Ishikawa (cell line): ENCODE measurements around the gene S100A13.

Experiments used
- CEBPB ChIP-seq: IDR thresholded peaks from 2 replicates; pipeline ENCODE4 v1.6.1; 2012
- CREB1 ChIP-seq: IDR thresholded peaks from 2 replicates; pipeline ENCODE4 v1.6.1; 2012; ENCODE audit warnings: low read depth
- EGR1 ChIP-seq: IDR thresholded peaks from 2 replicates; pipeline ENCODE4 v1.6.1; 2012
- EP300 ChIP-seq: IDR thresholded peaks from 2 replicates; pipeline ENCODE4 v1.6.1; 2012; ENCODE audit warnings: borderline replicate concordance
- FOXM1 ChIP-seq: IDR thresholded peaks from 2 replicates; pipeline ENCODE4 v1.6.1; 2012; ENCODE audit warnings: low read depth, borderline replicate concordance
- MAX ChIP-seq: IDR thresholded peaks from 2 replicates; pipeline ENCODE4 v1.6.1; 2012
- NFIC ChIP-seq: IDR thresholded peaks from 2 replicates; pipeline ENCODE4 v1.6.1; 2012
- RAD21 ChIP-seq: IDR thresholded peaks from 2 replicates; pipeline ENCODE4 v1.6.1; 2012; ENCODE audit warnings: low read depth
- REST ChIP-seq: IDR thresholded peaks from 2 replicates; pipeline ENCODE4 v1.6.1; 2012; ENCODE audit warnings: low read depth, mild to moderate bottlenecking
- TAF1 ChIP-seq: IDR thresholded peaks from 2 replicates; pipeline ENCODE4 v1.6.1; 2012; ENCODE audit warnings: low read depth, mild to moderate bottlenecking
- TCF12 ChIP-seq: IDR thresholded peaks from 2 replicates; pipeline ENCODE4 v1.6.1; 2012; ENCODE audit warnings: low read depth
- TEAD4 ChIP-seq: IDR thresholded peaks from 2 replicates; pipeline ENCODE4 v1.6.1; 2012
- USF1 ChIP-seq: IDR thresholded peaks from 2 replicates; pipeline ENCODE4 v1.6.1; 2012
- YY1 ChIP-seq: IDR thresholded peaks from 2 replicates; pipeline ENCODE4 v1.6.1; 2012; ENCODE audit warnings: low read depth
- ZBTB7A ChIP-seq: IDR thresholded peaks from 2 replicates; pipeline ENCODE4 v1.6.1; 2012; ENCODE audit warnings: low read depth

S100A13 gene

GRCh38 chr1:153616144-153616916 lies 11.0 kb downstream of the S100A13 start, which contains the start of gene S100A14:
S100A14 (minus strand) TSS chr1:153616325; CDS start chr1:153615858, 467 bp downstream.
- TF ChIP-seq TAF1 (peak; percentile 30; the same call in 1 of the 2 replicates), REST (no peak), EGR1 (no peak), CREB1 (no peak), YY1 (no peak), RAD21 (peak; percentile 4; the same call in 1 of the 2 replicates), FOXM1 (no peak), CEBPB (peak; percentile 84), EP300 (no peak), TEAD4 (no peak), USF1 (no peak), MAX (peak; percentile 78), TCF12 (no peak), NFIC (peak; percentile 80), ZBTB7A (0 out of 2 replicates have a peak, but pooled peaks have one; percentile 45)

GRCh38 chr1:153615406-153615805 lies 11.9 kb downstream of the S100A13 start:
- no peak for TF ChIP-seq CREB1
- TF ChIP-seq YY1: no peak
- TF ChIP-seq TAF1: no peak
- no peak for TF ChIP-seq EGR1
- TF ChIP-seq TCF12: no peak
- no peak for TF ChIP-seq NFIC
- no peak for TF ChIP-seq RAD21
- no peak for TF ChIP-seq FOXM1
- TF ChIP-seq ZBTB7A: no peak
- no peak for TF ChIP-seq CEBPB
- TF ChIP-seq REST: no peak
- TF ChIP-seq MAX: no peak
- no peak for TF ChIP-seq TEAD4

- TF ChIP-seq CREB1 (no peak), USF1 (no peak)
These were observed 12.4 kb downstream of the S100A13 start for GRCh38 chr1:153614906-153615305.

- TF ChIP-seq FOXM1: no peak
- no peak for TF ChIP-seq TAF1
- no peak for TF ChIP-seq REST
- TF ChIP-seq TEAD4: no peak
- no peak for TF ChIP-seq CEBPB
- TF ChIP-seq EGR1: no peak
- no peak for TF ChIP-seq MAX
- TF ChIP-seq USF1: no peak
- no peak for TF ChIP-seq RAD21
- TF ChIP-seq NFIC: no peak
- TF ChIP-seq TCF12: no peak
- TF ChIP-seq ZBTB7A: no peak
- no peak for TF ChIP-seq EP300
- no peak for TF ChIP-seq YY1
- TF ChIP-seq CREB1: no peak
These were observed 13.0 kb downstream of the S100A13 start for GRCh38 chr1:153614189-153614900.
